Measurements from ENCODE around the gene DGKQ.

DNA sequence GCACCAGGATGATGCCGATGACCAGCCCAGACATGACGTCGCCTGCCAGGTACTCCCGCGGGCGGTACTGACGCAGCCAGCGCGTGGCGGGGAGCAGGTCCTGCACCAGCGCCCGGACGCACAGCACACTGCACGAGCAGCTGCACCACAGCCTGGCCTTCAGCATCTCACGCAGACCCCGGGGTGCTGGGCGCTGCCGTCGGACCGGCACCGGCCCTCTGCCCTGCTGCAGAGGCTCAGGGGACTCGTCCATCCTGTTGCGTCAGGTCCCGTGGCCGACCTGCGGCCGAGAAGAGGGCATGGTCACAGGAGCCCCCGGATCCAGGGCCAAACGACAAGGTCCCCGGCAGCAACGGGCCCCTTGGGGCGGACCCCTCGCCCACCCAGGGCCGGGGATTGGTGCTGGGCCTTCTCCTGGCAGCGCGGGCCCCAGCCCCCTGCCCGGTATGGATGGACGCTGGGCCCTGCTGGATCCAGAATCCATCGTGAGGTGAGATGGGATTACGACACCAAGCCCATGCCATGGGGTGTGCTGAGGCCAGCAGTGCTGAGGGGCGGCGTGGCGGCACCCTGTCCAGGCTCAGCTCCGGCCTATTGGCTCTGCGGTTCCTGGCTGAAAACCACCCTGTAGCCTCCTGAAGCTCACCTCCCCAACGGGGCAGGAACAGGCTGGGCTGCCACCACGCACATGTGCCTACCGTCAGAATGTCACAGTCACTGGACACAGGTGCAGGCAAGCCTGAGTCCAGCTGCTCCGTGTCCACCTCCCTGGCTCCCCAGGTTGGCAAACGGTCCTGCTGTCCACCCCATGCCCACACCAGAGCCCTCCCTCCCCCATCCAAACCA, 18.3 kb upstream of the DGKQ start:
- TF ChIP-seq, protein P1, sequence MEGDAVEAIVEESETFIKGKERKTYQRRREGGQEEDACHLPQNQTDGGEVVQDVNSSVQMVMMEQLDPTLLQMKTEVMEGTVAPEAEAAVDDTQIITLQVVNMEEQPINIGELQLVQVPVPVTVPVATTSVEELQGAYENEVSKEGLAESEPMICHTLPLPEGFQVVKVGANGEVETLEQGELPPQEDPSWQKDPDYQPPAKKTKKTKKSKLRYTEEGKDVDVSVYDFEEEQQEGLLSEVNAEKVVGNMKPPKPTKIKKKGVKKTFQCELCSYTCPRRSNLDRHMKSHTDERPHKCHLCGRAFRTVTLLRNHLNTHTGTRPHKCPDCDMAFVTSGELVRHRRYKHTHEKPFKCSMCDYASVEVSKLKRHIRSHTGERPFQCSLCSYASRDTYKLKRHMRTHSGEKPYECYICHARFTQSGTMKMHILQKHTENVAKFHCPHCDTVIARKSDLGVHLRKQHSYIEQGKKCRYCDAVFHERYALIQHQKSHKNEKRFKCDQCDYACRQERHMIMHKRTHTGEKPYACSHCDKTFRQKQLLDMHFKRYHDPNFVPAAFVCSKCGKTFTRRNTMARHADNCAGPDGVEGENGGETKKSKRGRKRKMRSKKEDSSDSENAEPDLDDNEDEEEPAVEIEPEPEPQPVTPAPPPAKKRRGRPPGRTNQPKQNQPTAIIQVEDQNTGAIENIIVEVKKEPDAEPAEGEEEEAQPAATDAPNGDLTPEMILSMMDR (IDR thresholded peaks at IDR 0.05) = no peak
- TF ChIP-seq POLR2A (IDR thresholded peaks at IDR 0.05) = no peak
